Coronary artery (tissue), 2 donors: ENCODE measurements around the gene LRTM2.

Experiments used
- DNase-seq: peaks from one replicate; pipeline ENCODE4 v3.0.0-alpha.2; 2017; ENCODE audit warnings: low spot score
- H3K27ac ChIP-seq, 2 donors: fragments of 200-600 bp; sonication (generic); one replicate each; pipeline ENCODE4 v1.5.1; 2016 to 2019
- H3K4me3 ChIP-seq: fragments of 200-600 bp; sonication (generic); 2 replicates; pipeline ENCODE4 v1.5.1; 2016; ENCODE audit warnings: mild to moderate bottlenecking, moderate library complexity
- TF ChIP-seq, protein P1 (sequence below): fragments of 200-600 bp; sonication (generic); IDR thresholded peaks from one replicate; pipeline ENCODE4 v1.5.1; 2019; ENCODE audit warnings: antibody characterized with exemption

The LRTM2 gene

DNA sequence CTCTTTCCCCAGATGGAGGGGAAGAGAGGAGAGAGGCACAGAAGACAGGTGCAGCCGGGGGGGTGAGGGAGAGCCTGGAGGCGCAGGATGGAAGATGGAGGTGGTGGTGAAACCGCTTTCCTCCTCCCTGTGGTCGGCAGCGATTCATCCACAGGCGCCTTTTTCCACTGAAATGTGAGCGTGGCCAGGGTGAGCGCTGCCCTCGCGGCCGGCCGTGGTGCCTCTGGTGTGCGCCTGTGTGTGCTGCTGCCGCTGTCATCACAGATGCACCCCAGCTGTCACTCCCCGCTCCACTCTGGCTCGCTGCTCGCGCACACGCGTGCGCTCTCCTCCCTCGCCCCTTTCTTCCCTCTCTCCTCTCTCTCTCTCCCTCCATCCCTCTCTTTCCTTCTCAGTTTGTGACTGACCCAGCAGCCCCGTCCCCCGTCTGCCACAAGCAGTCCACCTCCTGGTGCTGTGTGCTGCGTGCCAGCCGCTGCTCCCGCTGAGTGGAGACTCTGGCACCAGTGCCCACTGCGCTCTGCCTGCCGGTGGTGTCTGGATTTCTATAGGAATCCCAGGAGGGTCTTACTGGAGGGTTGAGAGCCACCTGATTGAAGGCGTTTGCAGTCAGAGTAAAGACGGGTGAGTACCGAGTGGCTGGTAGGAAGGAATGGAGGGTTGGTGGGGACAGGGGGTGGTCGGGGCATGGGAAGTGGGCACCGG is at the start of gene LRTM2:
LRTM2 (plus strand) TSS at position 375 of the 705 bp plus-strand sequence. CDS start 7,584 bp downstream, outside the sequence.
- DNase-seq, result no peak
- TF ChIP-seq, protein P1, sequence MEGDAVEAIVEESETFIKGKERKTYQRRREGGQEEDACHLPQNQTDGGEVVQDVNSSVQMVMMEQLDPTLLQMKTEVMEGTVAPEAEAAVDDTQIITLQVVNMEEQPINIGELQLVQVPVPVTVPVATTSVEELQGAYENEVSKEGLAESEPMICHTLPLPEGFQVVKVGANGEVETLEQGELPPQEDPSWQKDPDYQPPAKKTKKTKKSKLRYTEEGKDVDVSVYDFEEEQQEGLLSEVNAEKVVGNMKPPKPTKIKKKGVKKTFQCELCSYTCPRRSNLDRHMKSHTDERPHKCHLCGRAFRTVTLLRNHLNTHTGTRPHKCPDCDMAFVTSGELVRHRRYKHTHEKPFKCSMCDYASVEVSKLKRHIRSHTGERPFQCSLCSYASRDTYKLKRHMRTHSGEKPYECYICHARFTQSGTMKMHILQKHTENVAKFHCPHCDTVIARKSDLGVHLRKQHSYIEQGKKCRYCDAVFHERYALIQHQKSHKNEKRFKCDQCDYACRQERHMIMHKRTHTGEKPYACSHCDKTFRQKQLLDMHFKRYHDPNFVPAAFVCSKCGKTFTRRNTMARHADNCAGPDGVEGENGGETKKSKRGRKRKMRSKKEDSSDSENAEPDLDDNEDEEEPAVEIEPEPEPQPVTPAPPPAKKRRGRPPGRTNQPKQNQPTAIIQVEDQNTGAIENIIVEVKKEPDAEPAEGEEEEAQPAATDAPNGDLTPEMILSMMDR, result no peak
- Histone ChIP-seq H3K4me3 (no peak within 1 kb of the TSS), H3K27ac (no peak within 1 kb of the TSS)

GRCh38 chr12:1773937-1774655 is 46.3 kb upstream of the LRTM2 start:
- no peak for DNase-seq
- Histone ChIP-seq H3K4me3 (no peak overlapping the region), H3K27ac (no peak overlapping the region)
- TF ChIP-seq, protein P1, result no peak

DNA sequence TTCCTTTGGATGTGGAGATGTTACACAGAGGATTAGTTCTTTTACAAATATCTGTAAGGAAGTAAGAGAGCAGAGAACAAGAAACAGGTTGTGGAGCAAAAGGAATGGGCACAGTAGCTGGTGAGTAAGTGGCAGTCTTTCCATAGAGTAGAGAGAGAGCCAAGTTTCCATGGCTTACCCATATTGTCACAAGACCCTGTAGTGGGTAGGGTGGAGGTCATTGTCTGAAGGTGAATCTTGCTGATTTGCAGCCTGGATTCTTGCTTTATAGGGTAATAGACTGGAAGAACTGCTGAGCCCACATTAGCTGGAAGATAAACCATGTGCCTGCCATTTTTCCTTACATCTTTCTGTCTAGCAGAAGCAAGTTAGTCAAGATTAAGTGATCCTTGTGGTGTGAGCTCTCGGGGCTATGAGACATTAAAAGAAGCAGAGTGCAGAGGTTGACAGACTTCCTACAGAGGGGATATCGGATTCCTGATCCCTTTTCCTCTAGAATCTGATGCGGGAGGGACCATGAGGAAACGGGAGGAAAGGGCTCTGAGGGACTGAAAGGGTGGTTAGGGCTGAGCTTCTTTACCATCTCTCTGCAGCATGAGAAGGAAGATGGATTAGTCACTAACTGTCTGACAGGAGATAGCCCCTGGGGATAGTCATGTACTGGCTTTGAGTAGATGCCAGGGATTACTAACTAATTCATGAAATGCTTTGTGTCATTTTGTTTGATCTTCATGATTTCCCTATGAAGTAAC is 44.0 kb upstream of the LRTM2 start:
- DNase-seq, result no peak
- H3K27ac ChIP-seq, result no peak overlapping the region

GRCh38 chr12:1777798-1778197 is 42.6 kb upstream of the LRTM2 start:
- DNase-seq, result no peak
- no peak overlapping the region for H3K4me3 ChIP-seq
- TF ChIP-seq, protein P1, result no peak
- no peak overlapping the region for H3K27ac ChIP-seq

More for the DNA sequence above, 44.0 kb upstream of the LRTM2 start:
- TF ChIP-seq, protein P1, result no peak
- no peak overlapping the region for H3K4me3 ChIP-seq

GRCh38 chr12:1778911-1779310 is 41.5 kb upstream of the LRTM2 start:
- Histone ChIP-seq H3K4me3 (no peak overlapping the region), H3K27ac (no peak overlapping the region)
- TF ChIP-seq, protein P1, result no peak
- no peak for DNase-seq

GRCh38 chr12:1779783-1780182 is 40.6 kb upstream of the LRTM2 start:
- H3K27ac ChIP-seq, result no peak overlapping the region
- no peak overlapping the region for H3K4me3 ChIP-seq
- no peak for DNase-seq
- TF ChIP-seq, protein P1, result no peak
